DND-41 (cell line): ENCODE results near the gene NEK10.

ENCODE experiments used
- ATAC-seq: fragments of 200-7000 bp; cut with Tn5 transposase; 3 replicates; pipeline ENCODE4 v1.9.1; 2021; ENCODE audit warnings: low read depth; ENCODE audit not compliant: insufficient read depth
- DNase-seq: peaks from one replicate; pipeline ENCODE4 v3.0.0-alpha.2; 2020
- H2AFZ ChIP-seq: 2 replicates; pipeline ENCODE4 v1.6.0; 2012; ENCODE audit warnings: low read depth, low read length
- H3K27ac ChIP-seq: 2 replicates; pipeline ENCODE4 v1.5.1; 2012; ENCODE audit warnings: low read length, inconsistent platforms
- H3K27me3 ChIP-seq: fragments of 200-600 bp; sonication (generic); 2 replicates; pipeline ENCODE4 v1.6.0; 2012; ENCODE audit warnings: low read length, mild to moderate bottlenecking, inconsistent platforms; ENCODE audit not compliant: insufficient read depth, poor library complexity
- H3K36me3 ChIP-seq: 2 replicates; pipeline ENCODE4 v1.5.1; 2012; ENCODE audit warnings: low read length, inconsistent platforms; ENCODE audit not compliant: insufficient read depth
- H3K4me1 ChIP-seq: 2 replicates; pipeline ENCODE4 v1.5.1; 2012; ENCODE audit warnings: mild to moderate bottlenecking, low read length; ENCODE audit not compliant: insufficient read depth
- H3K4me2 ChIP-seq: 2 replicates; pipeline ENCODE4 v1.6.0; 2012; ENCODE audit warnings: mild to moderate bottlenecking, moderate library complexity, low read length, inconsistent platforms; ENCODE audit not compliant: insufficient read depth
- H3K4me3 ChIP-seq, 2 experiments: fragments of 200-600 bp in 1 of 2; shearing (Covaris generic) in 1 of 2; 2 replicates each; pipeline ENCODE4 v1.5.1; 2012 to 2016; ENCODE audit warnings: inconsistent platforms in 2 of 2, low read length in 2 of 2, mild to moderate bottlenecking in 2 of 2, low read depth in 1 of 2, moderate library complexity in 1 of 2
- H3K79me2 ChIP-seq: 2 replicates; pipeline ENCODE4 v1.6.0; 2012; ENCODE audit warnings: low read length, inconsistent platforms; ENCODE audit not compliant: insufficient read depth
- H3K9ac ChIP-seq: 2 replicates; pipeline ENCODE4 v1.6.0; 2012; ENCODE audit warnings: low read depth, mild to moderate bottlenecking, inconsistent platforms, low read length, moderate library complexity
- H3K9me3 ChIP-seq: 2 replicates; pipeline ENCODE4 v1.5.1; 2012; ENCODE audit warnings: low read length, moderate library complexity, mild to moderate bottlenecking, inconsistent platforms; ENCODE audit not compliant: insufficient read depth, severe bottlenecking
- H4K20me1 ChIP-seq: 2 replicates; pipeline ENCODE4 v1.6.0; 2012; ENCODE audit warnings: low read length; ENCODE audit not compliant: insufficient read depth
- EZH2 ChIP-seq: IDR thresholded peaks from 3 replicates; pipeline ENCODE4 v1.6.1; 2012; ENCODE audit warnings: borderline replicate concordance, low read depth, mild to moderate bottlenecking, moderate library complexity, low read length, inconsistent platforms; ENCODE audit not compliant: severe bottlenecking
- TF ChIP-seq, protein P1 (sequence below): IDR thresholded peaks from 2 replicates; pipeline ENCODE4 v1.5.1; 2012; ENCODE audit warnings: borderline replicate concordance, low read length, moderate library complexity, mild to moderate bottlenecking; ENCODE audit not compliant: poor library complexity, severe bottlenecking; ENCODE audit errors: extremely low read depth

NEK10 gene

DNA sequence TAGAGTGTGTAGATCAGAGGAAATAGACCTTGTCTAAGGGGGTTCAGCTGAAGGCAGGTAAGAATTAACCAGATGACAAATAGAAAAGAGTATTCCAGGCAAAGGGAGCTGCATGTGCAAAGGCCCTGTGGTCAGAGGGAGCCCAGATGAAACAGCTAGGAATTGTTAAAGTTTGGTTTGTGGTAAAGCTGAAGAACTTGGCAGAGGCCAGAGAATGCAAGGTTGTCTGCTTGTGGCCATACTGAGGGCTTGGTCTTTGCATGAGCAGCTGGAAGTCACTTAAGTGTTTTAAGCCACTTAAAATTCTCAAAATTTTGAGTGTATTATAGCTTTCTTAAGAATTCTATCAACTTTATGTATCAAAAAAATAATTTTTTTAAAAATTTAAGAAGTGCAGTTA is 116.5 kb downstream of the NEK10 start:
- DNase-seq (no peak), ATAC-seq (no peak)
- H3K79me2 ChIP-seq: no peaks in the 10 kb centered on the region
- H3K4me3 ChIP-seq: no peak overlapping the region
- no peaks in the 10 kb centered on the region for H3K27me3 ChIP-seq
- no peaks in the 10 kb centered on the region for H3K9me3 ChIP-seq
- H3K27ac ChIP-seq: no peak overlapping the region
- no peak overlapping the region for H3K9ac ChIP-seq
- no peak overlapping the region for H2AFZ ChIP-seq
- H3K36me3 ChIP-seq: no peaks in the 10 kb centered on the region
- TF ChIP-seq, protein P1, sequence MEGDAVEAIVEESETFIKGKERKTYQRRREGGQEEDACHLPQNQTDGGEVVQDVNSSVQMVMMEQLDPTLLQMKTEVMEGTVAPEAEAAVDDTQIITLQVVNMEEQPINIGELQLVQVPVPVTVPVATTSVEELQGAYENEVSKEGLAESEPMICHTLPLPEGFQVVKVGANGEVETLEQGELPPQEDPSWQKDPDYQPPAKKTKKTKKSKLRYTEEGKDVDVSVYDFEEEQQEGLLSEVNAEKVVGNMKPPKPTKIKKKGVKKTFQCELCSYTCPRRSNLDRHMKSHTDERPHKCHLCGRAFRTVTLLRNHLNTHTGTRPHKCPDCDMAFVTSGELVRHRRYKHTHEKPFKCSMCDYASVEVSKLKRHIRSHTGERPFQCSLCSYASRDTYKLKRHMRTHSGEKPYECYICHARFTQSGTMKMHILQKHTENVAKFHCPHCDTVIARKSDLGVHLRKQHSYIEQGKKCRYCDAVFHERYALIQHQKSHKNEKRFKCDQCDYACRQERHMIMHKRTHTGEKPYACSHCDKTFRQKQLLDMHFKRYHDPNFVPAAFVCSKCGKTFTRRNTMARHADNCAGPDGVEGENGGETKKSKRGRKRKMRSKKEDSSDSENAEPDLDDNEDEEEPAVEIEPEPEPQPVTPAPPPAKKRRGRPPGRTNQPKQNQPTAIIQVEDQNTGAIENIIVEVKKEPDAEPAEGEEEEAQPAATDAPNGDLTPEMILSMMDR: no peak
- TF ChIP-seq EZH2: no peak
- no peaks in the 10 kb centered on the region for H4K20me1 ChIP-seq
- H3K4me2 ChIP-seq: no peak overlapping the region
- no peaks in the 10 kb centered on the region for H3K4me1 ChIP-seq

DNA sequence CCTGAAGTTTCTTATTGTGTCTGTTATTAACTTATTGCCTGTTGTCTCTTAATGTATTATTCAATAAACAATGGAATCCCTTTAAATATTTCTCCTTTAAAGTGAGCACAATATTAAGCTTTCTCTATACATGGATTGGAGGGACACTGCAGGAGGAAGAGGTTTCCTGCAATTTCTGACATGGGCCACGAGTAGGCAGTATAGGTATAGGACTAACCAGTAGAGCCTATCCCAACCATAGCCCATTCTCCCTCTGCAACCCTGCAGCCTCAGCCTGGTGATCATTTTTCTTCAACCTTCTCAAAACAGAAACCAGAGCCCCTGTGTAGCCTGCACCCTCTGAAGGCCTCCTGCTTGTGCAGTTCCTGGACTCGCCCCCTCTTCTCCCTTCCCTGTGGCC is 124.8 kb downstream of the NEK10 start:
- TF ChIP-seq, protein P1: peak; percentile 18
- TF ChIP-seq EZH2: no peak
- H3K9me3 ChIP-seq: no peaks in the 10 kb centered on the region
- H3K36me3 ChIP-seq: no peaks in the 10 kb centered on the region
- no peaks in the 10 kb centered on the region for H3K79me2 ChIP-seq
- H3K9ac ChIP-seq: no peak overlapping the region
- H3K4me2 ChIP-seq: no peak overlapping the region
- no peak for ATAC-seq
- H2AFZ ChIP-seq: no peak overlapping the region
- H3K4me3 ChIP-seq: no peak overlapping the region
- H4K20me1 ChIP-seq: no peaks in the 10 kb centered on the region
- H3K4me1 ChIP-seq: no peaks in the 10 kb centered on the region
- no peak for DNase-seq
- H3K27ac ChIP-seq: no peak overlapping the region
- H3K27me3 ChIP-seq: no peaks in the 10 kb centered on the region

DNA sequence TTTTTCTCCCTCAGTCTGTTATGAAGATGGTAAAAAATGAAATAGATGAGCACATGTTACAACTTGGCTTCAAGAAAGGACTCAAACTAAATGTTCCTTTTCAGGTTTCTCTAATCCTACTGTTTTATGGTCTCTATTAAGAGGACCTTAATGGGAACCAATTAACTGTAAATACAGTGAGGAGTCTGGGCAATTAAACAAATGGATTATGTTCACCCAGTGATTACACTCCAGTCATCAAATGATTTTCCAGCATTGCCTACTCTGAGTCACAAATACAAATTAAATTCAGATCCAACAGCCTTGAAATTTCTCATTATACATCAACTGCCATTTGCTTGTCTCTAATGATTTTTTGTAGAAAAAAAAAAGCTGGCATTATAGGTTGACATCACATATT is 129.2 kb downstream of the NEK10 start:
- no peaks in the 10 kb centered on the region for H3K27me3 ChIP-seq
- H3K36me3 ChIP-seq: no peaks in the 10 kb centered on the region
- no peaks in the 10 kb centered on the region for H4K20me1 ChIP-seq
- no peak for ATAC-seq
- no peak overlapping the region for H3K4me2 ChIP-seq
- no peak overlapping the region for H2AFZ ChIP-seq
- no peaks in the 10 kb centered on the region for H3K79me2 ChIP-seq
- H3K9ac ChIP-seq: no peak overlapping the region
- TF ChIP-seq, protein P1: no peak
- TF ChIP-seq EZH2: no peak
- no peak for DNase-seq
- H3K27ac ChIP-seq: no peak overlapping the region
- peaks cover 4% of the 10 kb centered on the region for H3K9me3 ChIP-seq
- no peak overlapping the region for H3K4me3 ChIP-seq
- H3K4me1 ChIP-seq: no peaks in the 10 kb centered on the region

DNA sequence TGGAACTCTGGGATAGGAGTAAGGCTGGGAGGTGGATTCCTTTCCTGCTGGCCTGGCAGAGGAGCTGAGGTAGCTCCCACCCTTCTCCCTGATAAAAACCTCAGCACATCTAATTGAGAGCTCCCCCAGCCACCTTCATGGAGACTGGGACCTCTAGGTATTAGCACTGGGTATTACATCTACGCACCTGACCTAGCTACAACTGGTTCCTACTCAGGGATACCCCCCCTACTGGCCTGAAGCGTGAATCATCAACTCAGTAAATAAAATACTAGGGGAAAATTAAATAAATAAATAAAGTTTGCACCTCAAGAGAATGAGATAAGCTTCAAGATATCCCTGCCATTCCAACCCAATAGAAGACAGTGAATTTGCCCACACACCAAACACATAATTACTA is 140.4 kb downstream of the NEK10 start:
- Histone ChIP-seq H3K27me3 (no peaks in the 10 kb centered on the region), H3K4me1 (no peaks in the 10 kb centered on the region), H2AFZ (no peak overlapping the region), H3K9ac (no peak overlapping the region), H3K36me3 (no peaks in the 10 kb centered on the region), H4K20me1 (no peaks in the 10 kb centered on the region), H3K4me3 (no peak overlapping the region), H3K9me3 (no peaks in the 10 kb centered on the region), H3K27ac (no peak overlapping the region), H3K4me2 (no peak overlapping the region), H3K79me2 (no peaks in the 10 kb centered on the region)
- ATAC-seq: no peak
- DNase-seq: no peak
- TF ChIP-seq, protein P1: peak; percentile 3
- no peak for TF ChIP-seq EZH2
